Mammary epithelial cell (primary cell): ENCODE measurements around the gene GCLC.

Experiments
- EZH2 ChIP-seq: IDR thresholded peaks from 2 replicates; pipeline ENCODE4 v1.6.1; 2012; ENCODE audit warnings: low read length, inconsistent platforms, borderline replicate concordance
- TF ChIP-seq, protein P1 (sequence below), 2 donors: IDR thresholded peaks in 1 of 2; conservative IDR thresholded peaks in 1 of 2; 2 replicates each; pipeline ENCODE4 v1.5.1; 2011 to 2012; ENCODE audit warnings: inconsistent platforms in 2 of 2, low read length in 2 of 2, mild to moderate bottlenecking in 2 of 2, control low read depth in 1 of 2, low read depth in 1 of 2; ENCODE audit not compliant: insufficient read depth in 1 of 2; ENCODE audit errors: extremely low read depth in 1 of 2

- TF ChIP-seq, protein P1, sequence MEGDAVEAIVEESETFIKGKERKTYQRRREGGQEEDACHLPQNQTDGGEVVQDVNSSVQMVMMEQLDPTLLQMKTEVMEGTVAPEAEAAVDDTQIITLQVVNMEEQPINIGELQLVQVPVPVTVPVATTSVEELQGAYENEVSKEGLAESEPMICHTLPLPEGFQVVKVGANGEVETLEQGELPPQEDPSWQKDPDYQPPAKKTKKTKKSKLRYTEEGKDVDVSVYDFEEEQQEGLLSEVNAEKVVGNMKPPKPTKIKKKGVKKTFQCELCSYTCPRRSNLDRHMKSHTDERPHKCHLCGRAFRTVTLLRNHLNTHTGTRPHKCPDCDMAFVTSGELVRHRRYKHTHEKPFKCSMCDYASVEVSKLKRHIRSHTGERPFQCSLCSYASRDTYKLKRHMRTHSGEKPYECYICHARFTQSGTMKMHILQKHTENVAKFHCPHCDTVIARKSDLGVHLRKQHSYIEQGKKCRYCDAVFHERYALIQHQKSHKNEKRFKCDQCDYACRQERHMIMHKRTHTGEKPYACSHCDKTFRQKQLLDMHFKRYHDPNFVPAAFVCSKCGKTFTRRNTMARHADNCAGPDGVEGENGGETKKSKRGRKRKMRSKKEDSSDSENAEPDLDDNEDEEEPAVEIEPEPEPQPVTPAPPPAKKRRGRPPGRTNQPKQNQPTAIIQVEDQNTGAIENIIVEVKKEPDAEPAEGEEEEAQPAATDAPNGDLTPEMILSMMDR (conservative IDR thresholded peaks at IDR 0.05 in 1 of 2, IDR thresholded peaks at IDR 0.05 in 1 of 2; ENCODE audit: extremely low read depth in 1 of 2, insufficient read depth in 1 of 2, low read depth in 1 of 2, low read length in 2 of 2) = no peak
- no peak for TF ChIP-seq EZH2
Observed at GRCh38 chr6:53496797-53497375, 48.0 kb downstream of the GCLC start.
